Suppressor macrophage (primary cell): ENCODE results near the gene PFKFB4.

Experiments used
- DNase-seq, 4 experiments: peaks; one replicate each; pipeline ENCODE4 v3.0.0-alpha.2; 2020 to 2022

Gene PFKFB4

GRCh38 chr3:48584836-48585235, 28.2 kb upstream of the PFKFB4 start:
- no peak for DNase-seq

GRCh38 chr3:48581621-48582481, 25.2 kb upstream of the PFKFB4 start:
- no peak for DNase-seq

GRCh38 chr3:48576647-48577046, 20.0 kb upstream of the PFKFB4 start:
- DNase-seq, result no peak

- no peak for DNase-seq
Observed at GRCh38 chr3:48575366-48575765, 18.8 kb upstream of the PFKFB4 start.

GRCh38 chr3:48573973-48574585, 17.5 kb upstream of the PFKFB4 start:
- DNase-seq, result no peak

GRCh38 chr3:48572517-48572916, 15.9 kb upstream of the PFKFB4 start:
- no peak for DNase-seq

- DNase-seq, result no peak
Observed at GRCh38 chr3:48571938-48572337, 15.3 kb upstream of the PFKFB4 start.

GRCh38 chr3:48569808-48570450, 13.3 kb upstream of the PFKFB4 start:
- DNase-seq, result no peak

- no peak for DNase-seq
Observed at GRCh38 chr3:48569400-48569799, 12.8 kb upstream of the PFKFB4 start.

GRCh38 chr3:48568476-48568875, 11.9 kb upstream of the PFKFB4 start:
- no peak for DNase-seq

GRCh38 chr3:48567500-48567899, 10.9 kb upstream of the PFKFB4 start:
- DNase-seq, result no peak

GRCh38 chr3:48567090-48567489, 10.5 kb upstream of the PFKFB4 start:
- no peak for DNase-seq

- no peak for DNase-seq
Observed at GRCh38 chr3:48566401-48566760, 9.8 kb upstream of the PFKFB4 start.

GRCh38 chr3:48565591-48566400, 9.2 kb upstream of the PFKFB4 start:
- peak; percentile 40 to 64 (median 60) for DNase-seq

GRCh38 chr3:48565186-48565585, 8.6 kb upstream of the PFKFB4 start:
- no peak for DNase-seq

GRCh38 chr3:48564667-48565066, 8.1 kb upstream of the PFKFB4 start:
- DNase-seq, result no peak

GRCh38 chr3:48564022-48564421, 7.4 kb upstream of the PFKFB4 start:
- peak; percentile 90 to 93 (median 92) for DNase-seq

- no peak for DNase-seq
Observed at GRCh38 chr3:48563382-48563918, 6.8 kb upstream of the PFKFB4 start, which contains the start of gene UCN2. Gene UCN2, minus strand, starts transcription at chr3:48563781. Its CDS starts 657 bp downstream, at chr3:48563124.

GRCh38 chr3:48562367-48563095, 5.9 kb upstream of the PFKFB4 start:
- DNase-seq, result no peak

GRCh38 chr3:48561045-48561736, 4.6 kb upstream of the PFKFB4 start:
- DNase-seq, result peak; percentile 76 to 92 (median 88)

GRCh38 chr3:48560648-48561018, 4.0 kb upstream of the PFKFB4 start:
- DNase-seq, result peak; percentile 43 to 75 (median 66)
